ENCODE data around the gene CYBB.

GRCh38 chrX:37745354-37745753, 34.5 kb upstream of the CYBB start:
- peak; percentile 66 to 86 for TF ChIP-seq CTCF (conservative IDR thresholded peaks at IDR 0.05; ENCODE audit: low read depth in 2 of 2)
- TF ChIP-seq EZH2 (IDR thresholded peaks at IDR 0.05; ENCODE audit: low read depth, unreplicated experiment): no peak
- TF ChIP-seq EZH2phosphoT487 (IDR thresholded peaks at IDR 0.05; ENCODE audit: unreplicated experiment): no peak
- no peak for TF ChIP-seq ZNF114 (CRISPR knock-in tag; IDR thresholded peaks at IDR 0.05)
- TF ChIP-seq STAT1 (IDR thresholded peaks at IDR 0.05; ENCODE audit: unreplicated experiment): no peak
- no peak for TF ChIP-seq POLR2AphosphoS5 (IDR thresholded peaks at IDR 0.05; ENCODE audit: low read depth)
- TF ChIP-seq CREB1 (CRISPR knock-in tag; IDR thresholded peaks at IDR 0.05; ENCODE audit: low read depth): no peak
